Uterus (tissue), 2 donors: Measurements from ENCODE around the gene PRKAG2.

ENCODE experiments used
- POLR2A ChIP-seq, 2 donors: fragments of 450-650 bp; IDR thresholded peaks; one replicate each; pipeline ENCODE4 v1.6.1; 2016; ENCODE audit warnings: antibody characterized with exemption in 2 of 2, mild to moderate bottlenecking in 1 of 2, moderate library complexity in 1 of 2
- TF ChIP-seq, protein P1 (sequence below), 4 experiments: fragments of 200-600 bp in 2 of 4; fragments of 450-650 bp in 2 of 4; sonication (generic) in 2 of 4; IDR thresholded peaks; one replicate each; pipeline ENCODE4 v1.5.1; 2016 to 2019; ENCODE audit warnings: antibody characterized with exemption in 4 of 4, mild to moderate bottlenecking in 2 of 4, moderate library complexity in 1 of 4

GRCh38 chr7:151717415-151717814, 159.5 kb downstream of the PRKAG2 start:
- no peak for TF ChIP-seq POLR2A (IDR thresholded peaks at IDR 0.05)
- TF ChIP-seq, protein P1, sequence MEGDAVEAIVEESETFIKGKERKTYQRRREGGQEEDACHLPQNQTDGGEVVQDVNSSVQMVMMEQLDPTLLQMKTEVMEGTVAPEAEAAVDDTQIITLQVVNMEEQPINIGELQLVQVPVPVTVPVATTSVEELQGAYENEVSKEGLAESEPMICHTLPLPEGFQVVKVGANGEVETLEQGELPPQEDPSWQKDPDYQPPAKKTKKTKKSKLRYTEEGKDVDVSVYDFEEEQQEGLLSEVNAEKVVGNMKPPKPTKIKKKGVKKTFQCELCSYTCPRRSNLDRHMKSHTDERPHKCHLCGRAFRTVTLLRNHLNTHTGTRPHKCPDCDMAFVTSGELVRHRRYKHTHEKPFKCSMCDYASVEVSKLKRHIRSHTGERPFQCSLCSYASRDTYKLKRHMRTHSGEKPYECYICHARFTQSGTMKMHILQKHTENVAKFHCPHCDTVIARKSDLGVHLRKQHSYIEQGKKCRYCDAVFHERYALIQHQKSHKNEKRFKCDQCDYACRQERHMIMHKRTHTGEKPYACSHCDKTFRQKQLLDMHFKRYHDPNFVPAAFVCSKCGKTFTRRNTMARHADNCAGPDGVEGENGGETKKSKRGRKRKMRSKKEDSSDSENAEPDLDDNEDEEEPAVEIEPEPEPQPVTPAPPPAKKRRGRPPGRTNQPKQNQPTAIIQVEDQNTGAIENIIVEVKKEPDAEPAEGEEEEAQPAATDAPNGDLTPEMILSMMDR (IDR thresholded peaks at IDR 0.05) = no peak
